Activated T-helper 17 cell treated with anti-CD3 and anti-CD28 coated beads, Interleukin-2, amount 50 U/mL, for 72 hours (primary cell): ENCODE measurements around the gene CKM. TPM values are rescaled to one million over a fixed set of nuclear protein-coding genes. Genes with fewer than 3 reads are reported as not detected.
"Not testable (repeated sequence)": the region's sequence is repeated elsewhere in the genome, so short reads cannot be mapped to it uniquely, and the experiment has no call there.

Source experiments
- ATAC-seq: fragments of 150-1000 bp; cut with Tn5 transposase; replicated peaks from 2 replicates; pipeline ENCODE4 v1.10.0; 2021; ENCODE audit warnings: mild to moderate bottlenecking, moderate library complexity
- H3K27ac Mint-ChIP-seq: one replicate; pipeline ENCODE4 v1.8.0; 2022; ENCODE audit warnings: mixed read lengths
- H3K27me3 Mint-ChIP-seq: one replicate; pipeline ENCODE4 v1.8.0; 2022; ENCODE audit warnings: mixed read lengths
- H3K36me3 Mint-ChIP-seq: one replicate; pipeline ENCODE4 v1.8.0; 2022; ENCODE audit warnings: low read depth, mild to moderate bottlenecking, mixed read lengths
- H3K4me1 Mint-ChIP-seq: one replicate; pipeline ENCODE4 v1.8.0; 2022; ENCODE audit warnings: mixed read lengths
- H3K4me3 Mint-ChIP-seq: one replicate; pipeline ENCODE4 v1.8.0; 2022; ENCODE audit warnings: mild to moderate bottlenecking, mixed read lengths
- H3K9me3 Mint-ChIP-seq: one replicate; pipeline ENCODE4 v1.8.0; 2022; ENCODE audit warnings: mixed read lengths
- total RNA-seq, 2 donors: library from RNA; stranded (reverse); gene quantifications; one replicate each; pipeline ENCODE4 v1.2.3, GENCODE V29; 2022

CKM gene
- total RNA-seq, 2 donors from 2014 or later, result not detected

DNA sequence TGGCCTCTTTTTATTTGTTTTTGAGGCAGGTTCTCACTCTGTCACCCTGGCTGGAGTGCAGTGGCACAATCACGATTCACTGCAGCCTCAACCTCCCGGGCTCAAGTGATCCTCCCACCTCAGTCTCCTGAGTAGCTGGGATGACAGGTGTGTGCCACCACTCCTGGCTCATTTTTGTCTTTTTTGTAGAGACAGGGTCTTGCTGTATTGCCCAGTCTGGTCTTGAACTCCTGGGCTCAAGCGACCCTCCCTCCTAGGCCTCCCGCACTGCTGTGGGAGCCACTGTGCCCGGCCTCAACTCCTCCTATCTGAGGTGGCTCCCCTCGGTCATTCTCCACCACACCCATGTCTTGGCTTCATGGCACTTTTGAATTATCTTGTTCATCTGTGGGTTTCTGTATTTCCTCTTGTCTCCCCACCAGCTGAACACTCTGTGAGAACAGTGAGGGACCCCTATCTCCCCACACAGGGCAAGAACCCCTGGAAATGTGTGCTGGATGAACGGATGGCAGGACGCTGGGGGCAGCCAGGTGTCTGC is 7.9 kb downstream of the CKM start:
- Mint-ChIP-seq H3K9me3 (no peaks in the 10 kb centered on the region), H3K27me3 (peaks cover 29% of the 10 kb centered on the region), H3K4me3 (no peak overlapping the region), H3K4me1 (no peaks in the 10 kb centered on the region), H3K27ac (no peak overlapping the region), H3K36me3 (no peaks in the 10 kb centered on the region)
- no peak for ATAC-seq

DNA sequence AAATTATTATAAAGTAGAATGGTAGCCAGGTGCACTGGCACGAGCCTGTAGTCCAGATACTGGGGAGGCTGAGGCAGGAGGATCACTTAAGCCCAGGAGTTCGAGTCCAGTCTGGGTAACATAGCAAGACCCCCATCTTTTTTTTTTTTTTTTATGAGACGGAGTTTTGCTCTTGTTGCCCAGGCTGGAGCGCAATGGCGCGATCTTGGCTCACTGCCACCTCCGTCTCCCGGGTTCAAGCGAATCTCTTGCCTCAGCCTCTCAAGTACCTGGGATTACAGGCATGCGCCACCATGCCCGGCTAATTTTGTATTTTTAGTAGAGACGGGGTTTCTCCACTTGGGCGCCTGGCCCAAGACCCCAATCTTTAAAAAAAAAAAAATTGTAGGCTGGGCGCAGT is 10.4 kb downstream of the CKM start:
- H3K36me3 Mint-ChIP-seq, H3K4me1 Mint-ChIP-seq, H3K4me3 Mint-ChIP-seq, H3K9me3 Mint-ChIP-seq, ATAC-seq, H3K27ac Mint-ChIP-seq: not testable (repeated sequence)
- H3K27me3 Mint-ChIP-seq, result peaks cover 20% of the 10 kb centered on the region

DNA sequence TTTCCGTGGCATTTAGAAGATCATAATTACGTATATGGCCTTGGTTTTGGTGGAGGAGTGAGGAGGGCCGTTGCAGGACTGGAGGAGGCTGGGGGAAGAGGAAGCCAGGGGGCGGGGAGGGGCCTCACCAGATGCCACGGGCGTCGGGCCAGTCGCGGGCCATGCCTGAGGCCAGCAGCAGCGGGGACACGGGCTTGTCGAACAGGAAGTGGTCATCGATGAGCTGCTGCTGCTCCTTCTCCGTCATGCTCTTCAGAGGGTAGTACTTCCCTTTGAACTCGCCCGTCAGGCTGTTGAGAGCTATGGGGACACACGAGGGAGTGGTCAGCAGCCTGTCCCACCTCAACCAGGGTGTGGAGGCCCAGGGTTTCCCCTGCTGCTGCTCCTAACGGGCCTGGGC is 11.1 kb downstream of the CKM start:
- Mint-ChIP-seq H3K4me3 (no peak overlapping the region), H3K27me3 (peaks cover 15% of the 10 kb centered on the region), H3K27ac (no peak overlapping the region), H3K9me3 (no peaks in the 10 kb centered on the region), H3K36me3 (no peaks in the 10 kb centered on the region), H3K4me1 (no peaks in the 10 kb centered on the region)
- ATAC-seq, result no peak

DNA sequence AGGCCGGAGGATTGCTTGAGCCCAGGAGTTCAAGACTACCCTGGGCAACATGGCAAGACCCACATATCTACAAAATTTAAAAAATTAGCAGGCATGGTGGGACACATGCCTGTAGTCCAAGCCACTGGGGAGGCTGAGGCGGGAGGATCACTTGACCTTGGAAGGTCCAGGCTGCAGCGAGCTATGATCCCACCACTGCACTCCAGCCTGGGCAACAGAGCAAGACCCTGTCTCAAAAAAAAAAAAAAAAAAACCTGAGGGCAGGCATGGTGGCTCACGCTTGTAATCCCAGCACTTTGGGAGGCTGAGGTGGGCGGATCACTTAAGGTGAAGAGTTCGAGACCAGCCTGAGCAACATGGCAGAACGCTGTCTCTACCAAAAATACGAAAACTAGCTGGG is 13.4 kb downstream of the CKM start:
- not testable (repeated sequence) for H3K9me3 Mint-ChIP-seq, H3K4me1 Mint-ChIP-seq, H3K27ac Mint-ChIP-seq, ATAC-seq, H3K36me3 Mint-ChIP-seq, H3K4me3 Mint-ChIP-seq, H3K27me3 Mint-ChIP-seq

DNA sequence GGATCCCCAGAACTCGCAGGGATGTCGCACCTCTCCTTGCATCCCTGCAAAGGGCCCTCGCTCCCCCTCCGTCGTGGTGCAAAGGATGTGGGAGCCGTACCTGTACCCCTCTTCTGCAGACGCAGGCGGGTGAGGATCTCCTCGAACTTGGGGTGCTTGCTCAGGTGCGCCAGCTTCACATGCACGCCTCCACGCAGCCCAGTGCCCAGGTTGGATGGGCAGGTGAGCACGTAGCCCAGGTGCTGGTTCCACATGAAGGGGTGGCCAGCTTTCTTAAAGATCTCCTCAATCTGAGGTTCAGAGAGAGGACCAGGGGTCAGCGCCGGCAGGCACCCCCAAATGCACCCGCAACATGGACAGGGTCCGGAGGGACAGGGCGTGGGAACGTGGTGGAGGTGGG is 15.3 kb downstream of the CKM start:
- peaks cover 4% of the 10 kb centered on the region for H3K9me3 Mint-ChIP-seq
- no peaks in the 10 kb centered on the region for H3K36me3 Mint-ChIP-seq
- H3K27me3 Mint-ChIP-seq, result no peaks in the 10 kb centered on the region
- no peak overlapping the region for H3K27ac Mint-ChIP-seq
- H3K4me1 Mint-ChIP-seq, result peaks cover 4% of the 10 kb centered on the region
- no peak overlapping the region for H3K4me3 Mint-ChIP-seq
- no peak for ATAC-seq

DNA sequence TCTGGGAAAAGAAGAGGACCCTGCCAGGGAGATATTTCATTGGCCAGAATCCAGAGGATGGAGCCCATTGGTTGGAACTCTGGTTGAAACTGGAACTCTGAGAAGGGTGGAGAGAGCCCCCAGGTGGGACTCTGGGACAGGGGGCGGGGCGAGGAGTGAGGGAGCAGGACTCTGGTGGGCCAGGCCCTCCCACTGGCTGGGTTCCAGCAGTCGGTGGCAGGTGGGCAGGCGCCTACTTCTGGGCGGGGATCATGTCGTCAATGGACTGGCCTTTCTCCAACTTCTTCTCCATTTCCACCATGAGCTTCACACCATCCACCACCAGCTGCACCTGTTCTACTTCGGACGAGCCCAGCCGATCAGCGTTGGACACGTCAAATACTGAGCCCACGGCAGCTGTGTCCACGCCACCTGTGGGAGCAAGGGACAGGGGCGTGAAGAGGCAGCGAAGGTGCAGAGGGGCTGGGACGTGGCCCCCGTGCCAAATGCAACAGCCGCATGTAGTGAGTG is 16.1 kb downstream of the CKM start:
- H3K9me3 Mint-ChIP-seq, result peaks cover 4% of the 10 kb centered on the region

DNA sequence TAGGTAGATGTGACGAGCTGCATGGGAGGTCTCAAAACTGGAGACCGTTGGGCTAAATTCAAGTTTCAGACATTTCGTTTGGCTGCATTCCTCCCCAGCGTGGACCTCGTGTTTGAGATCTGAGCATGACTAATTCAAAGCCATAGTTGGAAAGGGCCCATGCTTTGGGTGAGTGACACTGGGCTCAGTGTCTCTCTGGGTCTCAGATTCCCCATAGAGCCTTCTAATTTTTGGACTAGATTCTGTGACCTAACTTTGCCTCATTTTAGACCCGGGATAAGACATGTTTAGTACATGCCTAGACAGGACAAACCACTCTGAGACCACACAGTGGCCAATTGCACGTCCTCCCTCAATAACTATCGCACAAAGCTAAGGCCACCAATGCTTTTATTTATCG is 16.6 kb downstream of the CKM start:
- H3K4me1 Mint-ChIP-seq, result peaks cover 4% of the 10 kb centered on the region
- H3K36me3 Mint-ChIP-seq, result peaks cover under 1% of the 10 kb centered on the region
- no peak for ATAC-seq
- H3K9me3 Mint-ChIP-seq, result peaks cover 4% of the 10 kb centered on the region
- H3K27me3 Mint-ChIP-seq, result no peaks in the 10 kb centered on the region
- no peak overlapping the region for H3K4me3 Mint-ChIP-seq
- peak overlapping the region; percentile 6 for H3K27ac Mint-ChIP-seq

More for the DNA sequence above, 16.1 kb downstream of the CKM start:
- Mint-ChIP-seq H3K36me3 (no peaks in the 10 kb centered on the region), H3K27me3 (no peaks in the 10 kb centered on the region), H3K4me3 (no peak overlapping the region), H3K4me1 (peaks cover 4% of the 10 kb centered on the region), H3K27ac (no peak overlapping the region)
- ATAC-seq, result no peak

DNA sequence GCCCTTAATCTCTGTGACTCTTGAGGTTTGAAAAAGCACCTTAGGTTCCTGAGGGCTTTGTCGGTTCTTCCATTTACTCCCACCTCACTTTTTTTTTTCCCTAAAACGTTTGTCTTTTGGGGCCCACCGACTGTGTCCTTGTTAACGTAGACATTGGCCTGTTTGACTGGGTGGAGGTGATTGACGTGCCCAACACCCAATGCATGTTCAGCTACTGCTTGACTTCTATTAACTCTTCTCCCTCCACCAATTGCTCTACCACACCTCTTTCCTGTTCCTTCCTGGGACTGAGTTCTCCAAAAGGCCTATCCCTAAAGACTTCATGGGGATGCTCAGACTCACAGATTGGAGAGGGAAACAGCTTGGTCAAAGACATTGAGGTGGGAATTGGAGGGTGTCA is 17.3 kb downstream of the CKM start:
- H3K36me3 Mint-ChIP-seq, result peaks cover 6% of the 10 kb centered on the region
- H3K4me3 Mint-ChIP-seq, result no peak overlapping the region
- peak overlapping the region; percentile 6 for H3K27ac Mint-ChIP-seq
- peaks cover 4% of the 10 kb centered on the region for H3K9me3 Mint-ChIP-seq
- peaks cover 4% of the 10 kb centered on the region for H3K4me1 Mint-ChIP-seq
- ATAC-seq, result no peak
- H3K27me3 Mint-ChIP-seq, result no peaks in the 10 kb centered on the region

DNA sequence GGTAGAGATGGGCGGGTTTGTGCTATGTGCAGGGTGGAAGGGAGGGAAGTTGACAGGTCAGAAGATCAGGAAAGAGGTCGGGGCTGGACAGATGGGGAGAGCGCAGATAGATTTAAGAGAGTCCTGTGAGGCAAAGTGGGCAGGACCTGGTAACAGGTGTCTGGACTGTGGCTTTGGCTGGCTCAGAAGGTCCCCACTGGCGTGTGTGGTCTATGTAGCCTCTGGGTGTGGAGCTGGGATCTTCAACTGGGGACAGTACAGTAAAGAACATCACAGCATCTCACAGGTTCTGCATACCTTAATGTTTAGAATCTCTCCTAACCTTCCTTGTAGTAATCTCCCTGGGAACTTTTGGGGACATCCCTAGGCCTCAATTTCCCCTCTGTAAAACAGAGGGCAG is 17.7 kb downstream of the CKM start:
- Mint-ChIP-seq H3K27me3 (no peaks in the 10 kb centered on the region), H3K36me3 (peaks cover 9% of the 10 kb centered on the region), H3K27ac (no peak overlapping the region), H3K9me3 (peaks cover 4% of the 10 kb centered on the region), H3K4me3 (no peak overlapping the region), H3K4me1 (peaks cover 4% of the 10 kb centered on the region)
- no peak for ATAC-seq

DNA sequence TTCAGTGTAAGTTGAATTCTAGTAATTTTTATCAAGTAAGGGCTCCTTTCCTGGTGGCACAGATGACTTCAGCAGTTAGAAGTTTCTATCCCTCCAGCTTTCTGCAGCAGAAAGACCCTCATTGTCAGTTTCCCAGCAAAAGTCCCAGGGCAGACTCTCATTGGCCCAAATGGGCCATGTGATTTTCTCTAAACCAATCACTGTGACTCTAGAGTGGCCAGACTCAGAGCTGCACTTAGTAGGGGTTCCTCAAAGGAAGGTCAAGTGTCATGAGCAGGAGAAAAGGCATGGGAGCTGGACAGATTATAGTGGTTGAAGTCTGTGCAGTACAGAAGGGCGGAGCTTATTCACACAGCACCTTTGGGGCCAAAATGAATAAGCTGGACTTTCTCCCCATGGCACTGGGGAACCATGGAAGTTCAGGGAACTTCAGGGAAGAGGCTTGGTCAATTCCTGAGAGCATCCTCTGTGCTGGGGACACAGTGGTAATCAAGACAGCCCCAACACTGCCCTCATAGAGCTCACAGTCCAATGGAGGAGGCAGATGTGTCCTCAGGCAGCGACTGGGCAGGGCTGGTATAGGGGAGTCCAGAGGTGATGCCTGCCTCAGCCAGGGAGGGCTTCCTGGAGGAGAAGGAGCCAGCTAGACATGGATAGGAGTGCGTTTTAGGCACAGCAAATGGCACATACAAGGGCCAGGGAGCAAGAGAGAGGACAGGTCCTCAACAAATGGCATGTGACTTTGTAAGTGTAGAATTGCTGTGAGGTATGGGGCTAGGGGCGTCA is 18.3 kb downstream of the CKM start:
- Mint-ChIP-seq H3K27me3 (no peaks in the 10 kb centered on the region), H3K4me3 (no peak overlapping the region), H3K4me1 (peaks cover 4% of the 10 kb centered on the region), H3K36me3 (peaks cover 16% of the 10 kb centered on the region), H3K27ac (no peak overlapping the region), H3K9me3 (peaks cover 4% of the 10 kb centered on the region)
- no peak for ATAC-seq

DNA sequence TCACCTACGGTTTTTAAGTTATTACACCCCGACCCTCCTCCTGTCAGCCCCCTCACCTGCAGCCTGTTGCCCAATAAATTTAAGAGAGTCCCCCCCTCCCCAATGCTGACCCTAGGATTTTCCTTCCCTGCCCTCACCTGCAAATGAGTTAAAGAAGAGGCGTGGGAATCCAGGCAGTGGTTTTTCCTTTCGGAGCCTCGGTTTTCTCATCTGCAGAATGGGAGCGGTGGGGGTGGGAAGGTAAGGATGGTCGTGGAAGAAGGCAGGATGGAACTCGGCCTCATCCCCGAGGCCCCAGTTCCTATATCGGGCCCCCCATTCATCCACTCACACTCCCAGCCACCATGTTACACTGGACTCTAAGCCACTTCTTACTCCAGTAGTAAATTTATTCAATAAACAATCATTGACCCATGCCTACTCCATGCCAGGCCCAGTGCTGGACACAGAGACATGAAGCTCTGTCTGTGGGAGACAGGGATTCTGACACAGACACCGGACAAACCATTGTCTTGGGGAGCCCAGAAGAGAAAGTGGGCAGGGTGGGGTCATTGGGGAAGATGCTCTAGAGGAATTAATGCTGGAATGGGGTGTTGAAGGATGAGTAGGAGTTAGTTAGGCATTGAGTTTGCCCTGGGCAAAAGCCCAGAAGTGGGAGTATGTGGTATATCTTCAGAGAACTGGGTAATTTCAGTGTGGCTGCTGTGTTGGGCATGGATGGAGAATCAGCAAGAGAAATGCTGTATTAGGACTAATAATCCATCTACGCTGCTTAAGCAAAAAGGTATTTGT is 19.2 kb downstream of the CKM start:
- H3K36me3 Mint-ChIP-seq, result peaks cover 24% of the 10 kb centered on the region
- no peak overlapping the region for H3K4me3 Mint-ChIP-seq
- ATAC-seq, result no peak

DNA sequence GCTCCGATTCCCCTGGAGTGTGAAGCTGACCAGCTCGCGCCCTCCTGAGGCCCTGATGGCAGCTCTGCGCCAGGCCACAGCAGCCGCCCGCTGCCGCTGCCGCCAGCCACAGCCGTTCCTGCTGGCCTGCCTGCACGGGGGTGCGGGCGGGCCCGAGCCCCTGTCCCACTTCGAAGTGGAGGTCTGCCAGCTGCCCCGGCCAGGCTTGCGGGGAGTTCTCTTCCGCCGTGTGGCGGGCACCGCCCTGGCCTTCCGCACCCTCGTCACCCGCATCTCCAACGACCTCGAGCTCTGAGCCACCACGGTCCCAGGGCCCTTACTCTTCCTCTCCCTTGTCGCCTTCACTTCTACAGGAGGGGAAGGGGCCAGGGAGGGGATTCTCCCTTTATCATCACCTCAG is 20.3 kb downstream of the CKM start:
- no peak overlapping the region for H3K27ac Mint-ChIP-seq

More for the DNA sequence above, 19.2 kb downstream of the CKM start:
- Mint-ChIP-seq H3K27ac (no peak overlapping the region), H3K27me3 (no peaks in the 10 kb centered on the region), H3K4me1 (peaks cover 4% of the 10 kb centered on the region), H3K9me3 (peaks cover 4% of the 10 kb centered on the region)

DNA sequence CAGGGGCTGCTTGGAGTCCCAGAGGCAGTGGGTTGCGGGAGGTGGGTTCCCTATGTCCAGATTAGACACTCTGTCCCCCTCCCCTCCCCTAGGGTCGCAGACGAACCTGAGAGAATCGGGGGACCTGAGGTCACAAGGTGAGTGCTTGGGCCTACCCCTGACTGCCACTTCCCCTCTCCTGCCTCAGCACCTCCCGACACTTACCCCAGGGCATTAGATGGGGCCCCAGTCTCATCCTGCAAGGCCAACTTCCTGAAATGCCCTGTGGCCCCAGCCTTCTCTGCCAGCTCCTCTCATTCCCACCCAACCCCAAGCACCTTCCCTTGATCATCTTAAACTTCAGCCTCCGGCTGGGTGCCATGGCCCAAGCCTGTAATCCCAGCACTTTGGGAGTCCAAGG is 23.0 kb downstream of the CKM start:
- no peaks in the 10 kb centered on the region for H3K27me3 Mint-ChIP-seq
- peaks cover 4% of the 10 kb centered on the region for H3K9me3 Mint-ChIP-seq
- no peak overlapping the region for H3K27ac Mint-ChIP-seq
- peaks cover 4% of the 10 kb centered on the region for H3K4me1 Mint-ChIP-seq
- no peak for ATAC-seq
- H3K4me3 Mint-ChIP-seq, result no peak overlapping the region
- H3K36me3 Mint-ChIP-seq, result peaks cover 33% of the 10 kb centered on the region

More for the DNA sequence above, 20.3 kb downstream of the CKM start:
- Mint-ChIP-seq H3K4me3 (no peak overlapping the region), H3K9me3 (peaks cover 4% of the 10 kb centered on the region), H3K4me1 (peaks cover 4% of the 10 kb centered on the region), H3K36me3 (peaks cover 28% of the 10 kb centered on the region), H3K27me3 (no peaks in the 10 kb centered on the region)
- no peak for ATAC-seq

DNA sequence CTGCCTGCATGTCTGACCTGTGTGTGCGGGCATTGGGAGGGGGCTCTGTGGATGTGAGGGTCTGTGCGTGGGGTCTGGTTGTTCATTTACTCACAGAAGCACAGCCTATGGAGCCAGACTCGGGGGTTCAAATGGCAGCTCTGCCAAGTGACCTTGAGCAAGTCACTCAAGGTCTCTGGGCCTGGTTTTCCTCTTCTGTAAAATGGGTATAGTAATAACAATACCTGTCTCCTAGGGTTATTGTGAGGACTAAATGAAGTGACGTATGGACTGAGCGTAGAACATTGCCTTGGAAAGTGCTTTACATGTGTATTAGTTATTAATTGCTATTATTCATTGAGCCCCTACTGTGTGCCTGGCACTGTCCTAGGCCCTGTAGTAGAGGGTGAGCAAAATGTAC is 24.4 kb downstream of the CKM start:
- H3K27ac Mint-ChIP-seq, result no peak overlapping the region
- no peaks in the 10 kb centered on the region for H3K9me3 Mint-ChIP-seq
- no peaks in the 10 kb centered on the region for H3K27me3 Mint-ChIP-seq
- peaks cover 44% of the 10 kb centered on the region for H3K36me3 Mint-ChIP-seq
- H3K4me1 Mint-ChIP-seq, result peaks cover 5% of the 10 kb centered on the region
- no peak for ATAC-seq
- H3K4me3 Mint-ChIP-seq, result no peak overlapping the region

DNA sequence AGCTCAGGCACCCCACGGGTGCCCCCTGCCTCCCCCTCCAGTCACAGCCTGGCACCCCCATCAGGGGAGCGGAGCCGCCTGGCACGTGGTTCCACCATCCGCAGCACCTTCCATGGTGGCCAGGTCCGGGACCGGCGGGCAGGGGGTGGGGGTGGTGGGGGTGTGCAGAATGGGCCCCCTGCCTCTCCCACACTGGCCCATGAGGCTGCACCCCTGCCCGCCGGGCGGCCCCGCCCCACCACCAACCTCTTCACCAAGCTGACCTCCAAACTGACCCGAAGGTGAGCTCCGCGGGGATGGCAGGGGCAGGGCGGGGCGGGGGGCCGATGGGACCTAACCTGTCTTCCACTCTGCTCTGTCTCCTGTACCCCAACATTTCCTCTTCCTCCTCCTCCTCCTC is 25.0 kb downstream of the CKM start:
- Mint-ChIP-seq H3K27ac (no peak overlapping the region), H3K27me3 (no peaks in the 10 kb centered on the region), H3K36me3 (peaks cover 47% of the 10 kb centered on the region), H3K9me3 (peaks cover under 1% of the 10 kb centered on the region), H3K4me1 (peaks cover 5% of the 10 kb centered on the region), H3K4me3 (no peak overlapping the region)
- ATAC-seq, result no peak
